ENCODE data around the gene CXCR4.

DNA sequence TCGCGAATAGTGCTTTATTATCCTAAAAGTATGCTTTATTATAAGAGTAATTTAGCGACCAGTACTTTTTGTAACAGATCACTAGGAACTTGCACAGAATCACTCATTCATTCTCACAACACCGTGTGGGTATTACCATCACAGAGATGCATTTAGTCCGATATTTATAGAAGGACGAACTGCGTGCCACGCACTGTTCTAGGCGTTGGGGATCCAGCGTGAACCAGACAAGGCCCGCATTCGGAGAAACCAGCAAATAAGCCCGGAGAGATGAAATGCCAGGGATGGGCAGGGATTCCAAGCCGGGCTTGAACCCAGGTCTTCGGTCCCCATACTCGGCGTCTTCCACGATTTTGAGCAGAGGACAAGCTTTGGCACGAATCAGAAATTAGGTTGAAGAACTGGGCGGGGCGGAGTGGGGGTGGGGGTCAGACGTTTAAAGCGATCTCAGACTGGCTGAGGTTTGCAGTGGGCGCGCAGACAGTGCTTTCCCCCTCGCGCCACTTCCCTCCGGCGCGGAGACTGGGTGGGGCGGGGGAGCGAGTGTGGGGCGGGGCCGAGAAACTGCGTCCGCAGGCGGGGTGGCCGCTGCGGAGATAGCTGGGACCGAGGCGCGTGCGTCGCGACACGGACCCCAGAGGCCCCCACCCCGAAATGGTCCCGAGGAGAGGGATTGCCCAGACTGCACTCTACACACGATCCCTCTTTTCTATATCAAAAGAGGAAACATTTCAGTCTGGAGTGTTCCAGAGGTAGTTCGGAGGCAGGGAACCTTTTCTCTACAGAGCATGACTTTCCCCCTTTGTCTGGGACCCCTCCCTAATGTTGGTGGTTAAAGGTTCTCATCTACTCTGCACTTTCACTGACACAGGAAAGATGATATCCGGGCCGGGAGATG, 1.1 kb upstream of the CXCR4 start:
- TF ChIP-seq, protein P1, sequence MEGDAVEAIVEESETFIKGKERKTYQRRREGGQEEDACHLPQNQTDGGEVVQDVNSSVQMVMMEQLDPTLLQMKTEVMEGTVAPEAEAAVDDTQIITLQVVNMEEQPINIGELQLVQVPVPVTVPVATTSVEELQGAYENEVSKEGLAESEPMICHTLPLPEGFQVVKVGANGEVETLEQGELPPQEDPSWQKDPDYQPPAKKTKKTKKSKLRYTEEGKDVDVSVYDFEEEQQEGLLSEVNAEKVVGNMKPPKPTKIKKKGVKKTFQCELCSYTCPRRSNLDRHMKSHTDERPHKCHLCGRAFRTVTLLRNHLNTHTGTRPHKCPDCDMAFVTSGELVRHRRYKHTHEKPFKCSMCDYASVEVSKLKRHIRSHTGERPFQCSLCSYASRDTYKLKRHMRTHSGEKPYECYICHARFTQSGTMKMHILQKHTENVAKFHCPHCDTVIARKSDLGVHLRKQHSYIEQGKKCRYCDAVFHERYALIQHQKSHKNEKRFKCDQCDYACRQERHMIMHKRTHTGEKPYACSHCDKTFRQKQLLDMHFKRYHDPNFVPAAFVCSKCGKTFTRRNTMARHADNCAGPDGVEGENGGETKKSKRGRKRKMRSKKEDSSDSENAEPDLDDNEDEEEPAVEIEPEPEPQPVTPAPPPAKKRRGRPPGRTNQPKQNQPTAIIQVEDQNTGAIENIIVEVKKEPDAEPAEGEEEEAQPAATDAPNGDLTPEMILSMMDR (IDR thresholded peaks at IDR 0.05) = no peak
- TF ChIP-seq POLR2A (IDR thresholded peaks at IDR 0.05) = no peak

Data from testis (tissue), 2 donors.